AG09309 (cell line): Measurements from ENCODE around the gene TRAPPC10.

Experiments
- DNase-seq: peaks from one replicate; pipeline ENCODE4 v3.0.0-alpha.2; 2010; ENCODE audit warnings: low read depth
- H3K4me3 ChIP-seq: 2 replicates; pipeline ENCODE4 v1.5.1; 2011; ENCODE audit warnings: mild to moderate bottlenecking, low read depth, low read length, moderate library complexity; ENCODE audit not compliant: control insufficient read depth
- TF ChIP-seq, protein P1 (sequence below): IDR thresholded peaks from 2 replicates; pipeline ENCODE4 v1.5.1; 2011; ENCODE audit warnings: mild to moderate bottlenecking, low read depth, low read length, inconsistent platforms; ENCODE audit not compliant: insufficient read depth, control insufficient read depth; ENCODE audit errors: missing control alignments

TRAPPC10 gene

GRCh38 chr21:44057960-44058651 lies 46.0 kb downstream of the TRAPPC10 start:
- H3K4me3 ChIP-seq = no peak overlapping the region
- TF ChIP-seq, protein P1, sequence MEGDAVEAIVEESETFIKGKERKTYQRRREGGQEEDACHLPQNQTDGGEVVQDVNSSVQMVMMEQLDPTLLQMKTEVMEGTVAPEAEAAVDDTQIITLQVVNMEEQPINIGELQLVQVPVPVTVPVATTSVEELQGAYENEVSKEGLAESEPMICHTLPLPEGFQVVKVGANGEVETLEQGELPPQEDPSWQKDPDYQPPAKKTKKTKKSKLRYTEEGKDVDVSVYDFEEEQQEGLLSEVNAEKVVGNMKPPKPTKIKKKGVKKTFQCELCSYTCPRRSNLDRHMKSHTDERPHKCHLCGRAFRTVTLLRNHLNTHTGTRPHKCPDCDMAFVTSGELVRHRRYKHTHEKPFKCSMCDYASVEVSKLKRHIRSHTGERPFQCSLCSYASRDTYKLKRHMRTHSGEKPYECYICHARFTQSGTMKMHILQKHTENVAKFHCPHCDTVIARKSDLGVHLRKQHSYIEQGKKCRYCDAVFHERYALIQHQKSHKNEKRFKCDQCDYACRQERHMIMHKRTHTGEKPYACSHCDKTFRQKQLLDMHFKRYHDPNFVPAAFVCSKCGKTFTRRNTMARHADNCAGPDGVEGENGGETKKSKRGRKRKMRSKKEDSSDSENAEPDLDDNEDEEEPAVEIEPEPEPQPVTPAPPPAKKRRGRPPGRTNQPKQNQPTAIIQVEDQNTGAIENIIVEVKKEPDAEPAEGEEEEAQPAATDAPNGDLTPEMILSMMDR = no peak
- no peak for DNase-seq

DNA sequence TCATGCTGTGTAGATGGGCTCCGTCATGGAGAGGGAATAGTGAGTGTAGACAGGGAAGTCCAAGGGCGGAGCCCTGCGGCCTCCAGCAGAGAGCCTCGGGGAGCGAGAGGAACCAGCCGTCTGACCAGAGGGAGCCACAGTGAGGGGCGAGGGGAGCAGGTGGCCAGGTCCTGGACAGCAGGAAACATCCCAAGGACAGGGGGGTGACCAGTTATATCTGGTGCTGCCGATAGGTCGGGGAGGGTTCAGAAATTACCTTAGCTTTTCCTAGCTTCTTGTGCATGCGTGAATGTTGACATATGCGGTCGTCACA lies 46.5 kb downstream of the TRAPPC10 start:
- H3K4me3 ChIP-seq = no peak overlapping the region
- DNase-seq = no peak
- TF ChIP-seq, protein P1 = no peak

- DNase-seq = no peak
- TF ChIP-seq, protein P1 = no peak
- no peak overlapping the region for H3K4me3 ChIP-seq
These were observed 46.9 kb downstream of the TRAPPC10 start for GRCh38 chr21:44058981-44059380.

GRCh38 chr21:44059710-44060109 lies 47.6 kb downstream of the TRAPPC10 start:
- H3K4me3 ChIP-seq = no peak overlapping the region
- no peak for DNase-seq
- TF ChIP-seq, protein P1 = no peak

DNA sequence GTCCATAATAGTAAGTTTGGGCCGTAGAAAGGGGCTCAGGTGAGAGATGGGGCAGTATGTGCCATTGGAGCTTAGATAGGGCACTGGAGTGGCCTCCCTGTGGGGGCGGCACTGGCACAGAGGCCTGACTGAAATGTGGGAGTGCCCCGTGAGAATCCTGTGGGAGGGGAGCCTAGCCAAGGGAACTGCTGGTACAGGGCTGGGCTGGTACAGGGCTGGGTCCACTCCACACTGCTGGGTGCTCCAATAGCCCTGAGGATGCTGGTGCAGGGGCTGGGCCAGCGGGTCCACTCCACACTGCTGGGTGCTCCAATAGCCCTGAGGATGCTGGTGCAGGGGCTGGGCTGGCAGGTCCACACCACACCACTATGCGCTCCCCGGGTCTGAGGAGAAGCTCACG lies 50.3 kb downstream of the TRAPPC10 start:
- DNase-seq = no peak
- TF ChIP-seq, protein P1 = no peak
- H3K4me3 ChIP-seq = no peak overlapping the region

DNA sequence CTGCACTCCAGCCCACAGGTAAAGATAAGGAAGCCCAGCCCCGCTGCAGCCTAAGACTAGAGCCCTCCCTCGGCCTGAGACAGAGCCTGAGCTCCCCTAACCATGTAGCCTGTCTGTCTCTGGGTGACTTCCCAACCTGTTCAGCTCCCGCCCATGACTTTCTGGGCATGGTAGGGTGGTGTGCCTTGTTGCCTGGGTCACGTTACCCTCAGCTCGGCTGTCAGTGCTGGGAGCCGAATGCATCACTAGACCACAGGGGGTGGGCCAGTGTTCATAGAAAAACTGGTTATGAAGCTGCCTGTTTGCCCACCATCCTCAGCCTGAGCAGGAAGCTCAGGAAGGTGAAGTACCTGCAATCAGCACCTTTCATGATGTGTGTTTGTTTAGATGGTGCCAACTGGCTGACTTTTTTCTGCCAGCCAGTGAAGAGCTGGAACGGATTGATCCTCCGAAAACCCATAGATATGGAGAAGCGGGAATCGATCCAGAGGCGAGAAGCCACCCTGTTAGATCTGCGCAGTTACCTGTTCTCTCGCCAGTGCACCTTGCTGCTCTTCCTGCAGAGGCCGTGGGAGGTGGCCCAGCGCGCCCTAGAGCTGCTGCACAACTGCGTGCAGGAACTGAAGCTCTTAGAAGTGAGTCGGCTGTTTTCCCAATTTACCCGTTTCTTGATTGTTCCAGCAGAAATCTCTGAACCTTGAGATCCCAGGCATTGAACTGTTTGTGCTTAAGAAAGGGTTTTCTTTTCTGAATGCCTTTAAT lies 51.2 kb downstream of the TRAPPC10 start:
- TF ChIP-seq, protein P1 = no peak
- DNase-seq = no peak
- H3K4me3 ChIP-seq = no peak overlapping the region
